ENCODE measurements around the gene GJB1.
"Not testable (repeated sequence)": the region's sequence is repeated elsewhere in the genome, so short reads cannot be mapped to it uniquely, and the experiment has no call there.

The GJB1 gene

DNA sequence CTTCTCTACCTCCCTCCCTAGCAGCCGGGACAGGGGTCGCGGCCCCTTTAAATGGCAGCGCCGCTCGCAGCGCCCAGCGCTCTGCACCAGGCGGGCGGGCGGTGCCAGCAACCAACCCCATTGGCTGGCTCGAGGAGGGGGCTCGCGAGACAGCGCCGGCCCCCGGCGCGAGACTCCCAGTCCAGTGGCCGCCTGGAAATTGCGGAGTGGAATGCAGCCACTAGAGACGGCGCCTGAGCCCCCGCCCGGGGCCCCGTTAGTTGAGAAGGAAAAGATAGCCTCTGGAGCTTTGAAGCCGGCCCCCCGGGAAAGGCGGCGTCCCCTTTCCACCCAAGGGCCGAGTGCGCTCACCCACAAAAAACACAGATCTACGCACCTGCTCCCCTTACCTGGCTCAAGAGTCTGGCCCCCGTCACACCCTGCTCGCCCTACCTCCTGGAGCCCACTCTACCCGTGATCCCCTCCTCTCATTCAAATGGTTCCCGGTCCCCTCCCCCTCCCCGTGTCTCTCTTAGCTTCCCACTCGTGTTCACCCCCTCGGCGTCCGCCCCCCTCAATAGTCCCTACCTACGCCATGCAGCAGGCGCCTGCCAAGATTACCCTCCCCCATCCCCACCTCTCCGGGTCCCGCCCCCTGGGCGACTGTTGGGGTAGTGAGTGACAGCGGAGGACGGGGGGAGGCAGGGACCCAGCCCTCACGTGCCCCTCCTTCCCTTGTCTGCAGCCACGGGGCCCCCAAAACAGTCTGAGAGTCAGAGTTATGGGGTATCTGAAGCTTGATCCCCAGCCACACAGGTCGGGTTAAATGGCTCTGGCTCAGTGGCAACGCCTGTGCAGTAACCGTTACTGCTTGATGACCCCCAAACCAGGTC lies 31.3 kb downstream of the GJB1 start, which contains the start of gene ZMYM3:
TSS of gene ZMYM3 (minus strand) at position 49 of the 872 bp plus-strand sequence. CDS start 885 bp downstream, outside the sequence.
- peak in 55 of 56 donors; percentile 5 to 88 (median 70) for DNase-seq

DNA sequence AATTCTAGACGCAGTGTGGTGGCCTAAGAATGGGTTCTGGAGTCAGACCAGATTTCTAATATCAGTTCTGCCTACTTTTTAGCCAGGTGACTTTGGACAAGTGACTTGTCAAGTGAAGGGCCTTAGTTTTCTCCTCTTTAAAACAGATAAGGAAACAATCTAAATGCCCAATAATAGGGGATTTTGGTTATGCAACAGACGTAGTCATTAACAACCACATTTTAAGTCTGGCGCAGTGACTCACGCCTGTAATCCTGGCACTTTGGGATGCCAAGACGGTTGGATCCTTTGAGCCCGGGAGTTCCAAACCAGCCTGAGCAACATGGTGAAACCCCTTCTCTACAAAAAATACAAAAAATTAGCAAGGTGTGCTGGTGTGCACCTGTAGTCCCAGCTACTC lies 33.0 kb downstream of the GJB1 start:
- no peak for DNase-seq

DNA sequence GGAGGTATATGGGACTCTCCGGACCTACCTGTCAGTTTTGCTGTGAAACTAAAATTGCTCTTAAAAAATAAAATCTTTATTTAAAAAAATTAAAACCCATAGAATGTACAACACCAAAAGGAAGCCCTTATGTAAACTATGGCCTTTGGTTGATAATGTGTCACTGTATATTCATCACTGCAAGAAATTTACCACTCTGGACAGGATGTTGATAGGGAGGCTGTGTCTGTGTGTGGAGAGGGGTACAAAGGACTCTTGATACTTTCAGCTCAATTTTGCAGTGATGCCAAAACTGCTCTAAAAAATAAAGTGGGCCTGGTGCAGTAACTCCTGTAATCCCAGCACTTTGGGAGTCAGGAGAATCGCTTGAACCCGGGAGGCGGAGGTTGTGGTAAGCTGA lies 33.8 kb downstream of the GJB1 start:
- no peak for DNase-seq

DNA sequence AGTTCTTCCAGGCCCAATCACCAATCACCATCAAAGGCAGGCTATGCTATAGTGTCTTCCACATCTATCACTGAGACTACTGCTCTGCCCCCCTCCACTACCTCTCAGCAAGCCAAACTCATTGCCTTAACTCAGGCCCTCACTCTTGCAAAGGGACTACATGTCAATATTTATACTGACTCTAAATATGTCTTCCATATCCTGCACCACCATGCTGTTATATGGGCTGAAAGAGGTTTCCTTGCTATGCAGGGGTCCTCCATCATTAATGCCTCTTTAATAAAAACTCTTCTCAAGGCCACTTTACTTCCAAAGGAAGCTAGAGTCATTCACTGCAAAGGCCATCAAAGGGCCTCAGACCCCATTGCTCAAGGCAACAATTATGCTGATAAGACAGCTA lies 45.6 kb downstream of the GJB1 start:
- DNase-seq = not testable (repeated sequence)

DNA sequence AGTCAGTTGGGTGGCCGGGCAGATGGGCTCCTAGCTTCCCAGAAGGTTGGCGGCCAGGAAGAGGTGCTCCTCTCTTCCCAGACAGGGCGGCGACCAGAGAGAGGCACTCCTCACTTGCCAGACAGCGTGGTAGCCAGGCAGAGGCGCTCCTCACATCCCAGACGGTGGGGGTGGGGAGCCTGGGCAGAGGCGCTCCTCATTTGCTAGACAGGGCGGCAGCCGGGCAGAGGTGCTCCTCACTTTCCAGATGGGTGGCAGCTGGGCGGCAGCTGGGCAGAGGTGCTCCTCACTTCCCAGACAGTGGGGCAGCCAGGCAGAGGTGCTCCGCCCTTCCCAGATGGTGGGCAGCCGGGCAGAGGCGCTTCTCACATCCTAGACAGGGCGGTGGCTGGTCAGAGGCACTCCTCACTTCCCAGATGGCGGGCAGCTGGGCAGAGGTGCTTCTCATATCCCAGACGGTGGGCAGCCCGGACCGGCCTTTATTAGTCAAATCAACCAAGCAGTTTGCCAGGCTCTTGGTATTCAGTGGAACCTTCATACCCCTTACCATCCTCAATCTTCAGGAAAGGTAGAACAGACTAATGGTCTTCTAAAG lies 46.9 kb downstream of the GJB1 start:
- DNase-seq = no peak

DNA sequence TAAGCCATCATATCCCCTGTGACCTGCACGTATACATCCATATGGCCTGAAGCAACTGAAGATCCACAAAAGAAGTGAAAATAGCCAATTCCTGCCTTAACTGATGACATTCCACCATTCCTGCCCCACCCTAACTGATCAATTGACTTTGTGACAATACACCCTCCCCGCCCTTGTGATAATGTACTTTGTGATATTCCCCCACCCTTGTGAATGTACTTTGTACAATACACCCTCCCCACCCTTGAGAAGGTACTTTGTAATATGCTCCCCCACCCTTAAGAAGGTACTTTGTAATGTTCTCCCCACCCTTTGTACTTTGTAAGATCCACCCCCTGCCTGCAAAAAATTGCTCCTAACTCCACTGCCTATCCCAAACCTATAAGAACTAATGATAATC lies 49.3 kb downstream of the GJB1 start:
- DNase-seq = not testable (repeated sequence)
